NCI-H1417 (cell line): ENCODE data around the gene STXBP6.
A peak's percentile ranks its signal among the peaks of the same experiment; 100 is the strongest.

Experiments used
- DNase-seq, 3 experiments: peaks; one replicate each; lab custom pipeline; 2025; lab: John Stamatoyannopoulos, UW

Gene STXBP6

GRCh38 chr14:25015761-25016160, 34.2 kb downstream of the STXBP6 start:
- no peak for DNase-seq

GRCh38 chr14:25014440-25014839, 35.5 kb downstream of the STXBP6 start:
- no peak for DNase-seq

GRCh38 chr14:25011095-25011494, 38.9 kb downstream of the STXBP6 start:
- no peak for DNase-seq

GRCh38 chr14:25010471-25010870, 39.5 kb downstream of the STXBP6 start:
- no peak for DNase-seq

GRCh38 chr14:25009891-25010290, 40.1 kb downstream of the STXBP6 start:
- no peak for DNase-seq

GRCh38 chr14:25007832-25008231, 42.1 kb downstream of the STXBP6 start:
- peak in 1 of 3 experiments; percentile 23 for DNase-seq

GRCh38 chr14:25006961-25007795, 42.8 kb downstream of the STXBP6 start:
- peak in 2 of 3 experiments; percentile 19 to 58 for DNase-seq

GRCh38 chr14:25006031-25006430, 43.9 kb downstream of the STXBP6 start:
- DNase-seq: no peak

- DNase-seq: no peak
These were observed 45.5 kb downstream of the STXBP6 start for GRCh38 chr14:25004389-25004809.

- DNase-seq: no peak
These were observed 46.4 kb downstream of the STXBP6 start for GRCh38 chr14:25003537-25003936.

GRCh38 chr14:25001601-25002000, 48.3 kb downstream of the STXBP6 start:
- DNase-seq: no peak

- no peak for DNase-seq
These were observed 48.8 kb downstream of the STXBP6 start for GRCh38 chr14:25001156-25001555.

GRCh38 chr14:24999157-24999556, 50.8 kb downstream of the STXBP6 start:
- DNase-seq: no peak

GRCh38 chr14:24996930-24997725, 52.8 kb downstream of the STXBP6 start:
- no peak for DNase-seq

GRCh38 chr14:24995016-24995415, 54.9 kb downstream of the STXBP6 start:
- no peak for DNase-seq

- no peak for DNase-seq
These were observed 56.3 kb downstream of the STXBP6 start for GRCh38 chr14:24993631-24994030.

GRCh38 chr14:24992624-24993360, 57.2 kb downstream of the STXBP6 start:
- DNase-seq: no peak

GRCh38 chr14:24991821-24992220, 58.1 kb downstream of the STXBP6 start:
- no peak for DNase-seq

- no peak for DNase-seq
These were observed 58.7 kb downstream of the STXBP6 start for GRCh38 chr14:24991288-24991687.

GRCh38 chr14:24990773-24991172, 59.2 kb downstream of the STXBP6 start:
- no peak for DNase-seq

GRCh38 chr14:24990050-24990449, 59.9 kb downstream of the STXBP6 start:
- no peak for DNase-seq

- no peak for DNase-seq
These were observed 61.2 kb downstream of the STXBP6 start for GRCh38 chr14:24988760-24989159.
